Left colon (tissue), 2 donors: ENCODE measurements around the gene DXO. TPM values are rescaled to one million over a fixed set of nuclear protein-coding genes. Genes with fewer than 3 reads are reported as not detected.
A peak's percentile ranks its signal among the peaks of the same experiment; 100 is the strongest.
"Not testable (repeated sequence)": the region's sequence is repeated elsewhere in the genome, so short reads cannot be mapped to it uniquely, and the experiment has no call there.

ENCODE experiments used
- ATAC-seq: fragments of 200-7000 bp; cut with Tn5 transposase; one replicate; pipeline ENCODE4 v1.9.1; 2020; ENCODE audit warnings: mild to moderate bottlenecking, moderate library complexity
- DNase-seq, 2 donors: peaks; one replicate each; pipeline ENCODE4 v3.0.0-alpha.2; 2020
- intact Hi-C, 2 donors: fragments of 100-400 bp; cut with DNase I in 1 of 2; cut with micrococcal nuclease in 1 of 2; formaldehyde crosslinking; loops; one replicate each; pipeline versions ENCODE4 v1.11.2 to v1.14.0; 2022; cut with DNase I, micrococcal nuclease
- long read RNA-seq: library from polyadenylated mRNA; unstranded; transcript quantifications from one replicate; pipeline ENCODE4 v2.0.0, GENCODE V29; 2021
- total RNA-seq, 2 donors: library from RNA; stranded (reverse); fragmentation: NEBNext Ultra II Directional; extraction: Animal tissue kit (Norgen Biotek cat#: 25700); gene quantifications; one replicate each; pipeline ENCODE4 v1.2.1, GENCODE V29; 2021
- donor health status: DM: no; HTN: no; CAD: no.
- donor health status: DM: yes; HTN: yes; CAD: no.

The DXO gene
- 10 to 100 TPM; 14.4 to 15.8 TPM for total RNA-seq
- long read RNA-seq, transcript DXO-201 (7 exons, 1,628 nt): major isoform, 6 of 10 reads
- long read RNA-seq, partial matches to known transcripts: 0 of 10 reads
- long read RNA-seq, other reads (novel, unspliced or antisense): 3 of 10 reads

DNA sequence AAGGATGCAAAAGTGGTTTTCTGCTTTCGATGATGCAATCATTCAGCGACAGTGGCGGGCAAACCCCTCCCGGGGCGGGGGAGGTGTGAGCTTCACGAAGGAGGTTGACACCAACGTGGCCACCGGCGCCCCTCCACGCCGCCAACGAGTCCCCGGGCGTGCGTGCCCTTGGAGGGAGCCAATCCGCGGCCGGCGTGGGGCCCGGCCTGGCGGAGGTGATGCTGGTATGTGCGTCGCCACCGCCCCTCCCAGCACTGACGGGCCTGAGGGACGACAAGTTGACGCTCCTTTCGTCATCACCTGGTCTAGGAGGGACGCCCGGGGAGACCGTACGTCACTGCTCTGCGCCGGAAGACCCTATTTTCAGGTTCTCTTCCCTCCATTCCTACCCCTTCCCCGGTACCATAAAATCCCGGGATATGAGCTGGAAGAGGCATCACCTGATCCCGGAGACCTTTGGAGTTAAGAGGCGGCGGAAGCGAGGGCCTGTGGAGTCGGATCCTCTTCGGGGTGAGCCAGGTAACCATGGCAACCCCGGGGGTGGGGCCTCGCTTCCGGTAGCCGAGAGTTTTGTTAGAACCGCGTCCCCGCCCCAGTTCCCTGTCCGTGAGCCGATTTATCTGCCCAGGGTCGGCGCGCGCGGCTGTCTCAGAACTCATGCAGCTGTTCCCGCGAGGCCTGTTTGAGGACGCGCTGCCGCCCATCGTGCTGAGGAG lies at the start of gene DXO:
DXO (minus strand) TSS at position 146 of the 716 bp plus-strand sequence. CDS start 463 bp downstream, outside the sequence.
- DNase-seq (peak; percentile 97 to 98), ATAC-seq (peak; percentile 93)
- intact Hi-C loops: no loop called here

DNA sequence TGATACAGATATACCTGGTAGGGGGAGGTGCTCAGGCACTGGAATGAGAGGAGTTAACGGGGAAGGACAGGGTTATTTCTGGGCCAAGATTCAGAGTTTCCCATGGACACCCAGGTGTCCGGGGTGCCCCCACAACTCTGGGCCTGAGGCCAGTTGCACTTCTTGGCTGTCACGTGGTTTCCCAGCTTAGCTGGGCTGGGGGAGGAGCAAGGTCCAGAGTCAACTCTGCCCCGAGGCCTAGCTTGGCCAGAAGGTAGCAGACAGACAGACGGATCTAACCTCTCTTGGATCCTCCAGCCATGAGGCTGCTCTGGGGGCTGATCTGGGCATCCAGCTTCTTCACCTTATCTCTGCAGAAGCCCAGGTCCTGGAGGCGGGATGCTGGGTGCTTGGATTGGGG lies 42.6 kb upstream of the DXO start, which contains the start of gene C4B:
C4B (plus strand) TSS at position 249 of the 400 bp plus-strand sequence; CDS start at position 300, 51 bp downstream.
- intact Hi-C loops, ATAC-seq: not testable (repeated sequence)

DNA sequence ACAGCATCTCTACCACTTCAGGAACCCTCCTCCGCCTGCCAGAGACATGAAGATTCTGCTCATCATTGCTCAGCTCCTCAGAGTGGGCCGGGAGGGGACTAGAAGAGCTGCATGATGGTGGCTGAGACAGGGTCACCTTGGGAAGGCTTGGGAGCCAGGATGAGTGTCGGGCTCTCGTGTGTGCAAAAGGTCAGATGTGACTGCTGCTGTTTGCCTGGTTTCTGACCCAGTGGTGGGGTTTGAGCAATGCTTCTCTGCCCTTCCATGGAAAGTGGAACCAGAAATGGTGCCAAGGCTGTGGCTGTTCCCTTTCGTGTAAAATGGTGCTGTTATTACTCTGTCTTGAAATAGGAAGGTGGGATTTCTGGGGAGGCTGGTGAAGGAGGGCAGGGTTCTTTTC lies 41.8 kb upstream of the DXO start:
- DNase-seq, ATAC-seq, intact Hi-C loops: not testable (repeated sequence)

More for the DNA sequence above, 42.6 kb upstream of the DXO start, which contains the start of gene C4B:
- not testable (repeated sequence) for DNase-seq

DNA sequence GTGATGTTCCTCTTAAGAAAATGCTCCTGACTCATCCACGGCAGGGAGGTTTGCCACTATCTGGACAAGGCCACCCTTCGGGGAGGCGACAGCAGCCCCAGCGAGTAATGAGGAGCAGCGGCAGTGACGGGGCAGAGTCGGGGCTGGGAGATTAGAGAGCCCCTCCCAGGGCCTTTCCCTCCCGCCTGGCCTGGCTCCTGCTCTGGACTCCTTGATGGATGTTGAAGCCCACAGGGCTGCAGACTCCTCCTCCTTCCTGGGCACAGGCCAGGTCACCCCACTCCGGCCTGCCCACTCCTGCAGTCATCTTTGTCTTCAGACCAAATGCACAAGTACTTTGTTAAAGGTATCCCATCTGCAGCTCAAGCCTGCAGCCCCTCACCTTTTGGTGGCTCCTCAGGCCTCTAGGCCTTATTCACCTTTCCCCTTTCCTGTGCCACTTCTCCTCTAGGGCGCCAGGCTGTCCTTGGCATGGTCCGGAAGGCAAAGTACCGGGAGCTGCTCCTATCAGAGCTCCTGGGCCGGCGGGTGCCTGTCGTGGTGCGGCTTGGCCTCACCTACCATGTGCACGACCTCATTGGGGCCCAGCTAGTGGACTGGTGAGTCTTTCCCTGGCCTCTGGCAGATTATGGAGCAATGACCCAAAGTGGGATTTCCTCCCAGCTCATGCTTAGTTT lies 41.1 kb upstream of the DXO start:
- DNase-seq, ATAC-seq, intact Hi-C loops: not testable (repeated sequence)

DNA sequence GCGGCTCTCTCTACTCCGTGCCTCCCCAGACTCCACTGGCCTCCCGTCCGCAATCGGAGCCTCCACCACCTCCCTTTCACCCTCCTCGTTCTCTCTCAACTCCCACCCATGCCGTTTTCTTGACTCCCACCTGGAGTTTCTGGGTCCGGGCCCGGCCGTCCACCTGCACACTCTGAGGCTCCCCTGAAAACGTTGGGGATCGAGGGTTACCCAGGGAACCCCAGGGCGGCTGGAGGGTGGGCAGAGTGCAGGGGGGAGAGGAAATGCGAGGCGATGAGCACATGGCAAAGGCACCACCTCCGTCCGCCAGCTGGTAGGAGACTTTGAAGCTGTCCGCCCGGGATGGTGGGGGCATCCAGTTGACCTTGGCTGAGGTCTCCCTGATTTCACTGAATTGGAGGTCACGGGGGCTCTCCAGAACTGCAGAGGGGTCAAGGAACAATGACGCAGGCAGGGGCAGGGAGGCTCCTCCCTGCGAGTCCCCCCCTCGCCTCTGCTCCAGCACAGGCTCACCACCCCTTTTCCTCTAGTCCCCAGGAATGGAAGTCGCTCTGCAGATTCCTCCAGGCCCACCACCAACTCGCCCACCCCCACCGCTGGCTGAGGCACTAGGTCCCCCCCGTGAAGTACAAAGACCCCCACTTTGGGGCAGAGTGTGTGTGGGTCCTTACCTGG lies 39.1 kb upstream of the DXO start:
- DNase-seq, intact Hi-C loops, ATAC-seq: not testable (repeated sequence)

DNA sequence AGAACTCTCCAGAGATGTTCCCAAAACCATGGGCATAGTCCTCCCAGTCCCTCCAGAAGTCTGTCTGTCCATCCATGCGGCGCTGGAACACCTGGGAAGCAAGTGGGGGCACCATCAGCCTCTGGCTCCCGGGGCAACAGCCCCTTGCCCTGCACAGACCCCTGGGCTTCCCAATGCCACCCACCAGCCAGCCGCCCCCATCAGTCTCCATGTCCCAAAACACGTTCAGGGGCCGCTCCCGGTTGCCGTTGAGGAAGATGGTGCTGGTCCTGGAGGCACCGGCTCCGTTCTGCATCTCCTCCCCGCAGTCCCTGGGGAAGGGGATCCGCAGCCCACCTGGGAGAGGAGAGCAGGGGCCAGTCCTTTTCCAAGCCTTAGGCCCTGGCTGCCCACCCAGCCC lies 37.6 kb upstream of the DXO start:
- DNase-seq, ATAC-seq, intact Hi-C loops: not testable (repeated sequence)

DNA sequence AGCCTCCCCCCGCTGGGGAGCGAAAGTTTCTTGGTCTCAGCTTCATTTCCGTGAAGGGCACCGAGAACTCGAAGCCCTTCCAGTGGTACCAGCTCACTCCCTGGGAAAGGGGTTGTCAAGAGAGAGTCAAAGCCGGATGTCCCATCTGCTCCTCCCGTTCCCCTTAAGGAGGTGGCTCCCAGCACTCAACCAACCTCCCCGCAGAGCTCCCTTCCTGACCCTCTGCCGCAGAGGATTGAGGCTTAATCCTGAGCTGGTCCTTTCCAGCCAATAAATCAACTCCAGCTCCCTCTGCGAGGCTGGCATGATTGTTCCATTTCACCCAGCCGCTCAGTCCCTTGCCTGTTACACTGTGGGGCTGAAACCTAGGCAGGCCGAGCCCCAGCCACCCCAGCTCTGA lies 36.7 kb upstream of the DXO start:
- intact Hi-C loops, ATAC-seq, DNase-seq: not testable (repeated sequence)

DNA sequence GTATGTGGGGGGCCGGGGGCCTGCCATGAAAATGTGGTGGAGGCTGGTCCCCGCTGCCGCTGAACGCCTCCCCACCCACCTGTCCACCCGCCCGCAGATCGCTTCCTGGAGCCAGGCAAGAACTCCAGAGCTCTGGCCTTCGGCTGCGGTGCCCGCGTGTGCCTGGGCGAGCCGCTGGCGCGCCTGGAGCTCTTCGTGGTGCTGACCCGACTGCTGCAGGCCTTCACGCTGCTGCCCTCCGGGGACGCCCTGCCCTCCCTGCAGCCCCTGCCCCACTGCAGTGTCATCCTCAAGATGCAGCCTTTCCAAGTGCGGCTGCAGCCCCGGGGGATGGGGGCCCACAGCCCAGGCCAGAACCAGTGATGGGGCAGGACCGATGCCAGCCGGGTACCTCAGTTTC lies 36.1 kb upstream of the DXO start:
- intact Hi-C loops, DNase-seq, ATAC-seq: not testable (repeated sequence)

DNA sequence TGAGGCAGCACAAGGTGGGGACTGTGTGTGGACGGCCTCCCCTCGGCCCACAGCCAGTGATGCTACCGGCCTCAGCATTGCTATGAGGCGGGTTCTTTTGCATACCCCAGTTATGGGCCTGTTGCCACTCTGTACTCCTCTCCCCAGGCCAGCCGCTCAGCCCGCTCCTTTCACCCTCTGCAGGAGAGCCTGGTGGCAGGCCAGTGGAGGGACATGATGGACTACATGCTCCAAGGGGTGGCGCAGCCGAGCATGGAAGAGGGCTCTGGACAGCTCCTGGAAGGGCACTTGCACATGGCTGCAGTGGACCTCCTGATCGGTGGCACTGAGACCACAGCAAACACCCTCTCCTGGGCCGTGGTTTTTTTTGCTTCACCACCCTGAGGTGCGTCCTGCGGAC lies 35.1 kb upstream of the DXO start:
- ATAC-seq, DNase-seq, intact Hi-C loops: not testable (repeated sequence)

DNA sequence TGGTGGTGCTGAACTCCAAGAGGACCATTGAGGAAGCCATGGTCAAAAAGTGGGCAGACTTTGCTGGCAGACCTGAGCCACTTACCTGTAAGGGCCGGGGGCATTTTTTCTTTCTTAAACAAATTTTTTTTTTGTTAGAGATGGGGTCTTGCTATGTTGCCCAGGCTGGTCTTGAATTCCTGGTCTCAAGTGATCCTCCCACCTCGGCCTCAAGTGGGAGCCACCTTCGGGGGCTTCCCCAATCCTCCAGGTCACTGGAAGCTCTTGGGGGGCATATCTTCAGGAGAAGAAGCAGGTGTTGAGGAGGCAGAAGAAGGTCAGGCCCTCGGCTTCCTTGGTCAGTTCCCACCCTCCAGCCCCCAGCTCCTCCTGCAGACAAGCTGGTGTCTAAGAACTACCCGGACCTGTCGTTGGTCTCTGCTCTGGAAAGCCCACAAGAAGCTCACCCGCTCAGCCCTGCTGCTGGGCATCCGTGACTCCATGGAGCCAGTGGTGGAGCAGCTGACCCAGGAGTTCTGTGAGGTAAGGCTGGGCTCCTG lies 34.1 kb upstream of the DXO start:
- DNase-seq, ATAC-seq: not testable (repeated sequence)

DNA sequence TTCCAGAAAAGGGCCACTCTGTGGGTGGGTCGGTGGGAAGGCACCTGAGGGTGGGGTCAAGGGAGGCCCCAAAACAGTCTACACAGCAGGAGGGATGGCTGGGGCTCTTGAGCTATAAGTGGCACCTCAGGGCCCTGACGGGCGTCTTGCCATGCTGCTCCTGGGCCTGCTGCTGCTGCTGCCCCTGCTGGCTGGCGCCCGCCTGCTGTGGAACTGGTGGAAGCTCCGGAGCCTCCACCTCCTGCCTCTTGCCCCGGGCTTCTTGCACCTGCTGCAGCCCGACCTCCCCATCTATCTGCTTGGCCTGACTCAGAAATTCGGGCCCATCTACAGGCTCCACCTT lies 33.6 kb upstream of the DXO start:
- ATAC-seq, intact Hi-C loops, DNase-seq: not testable (repeated sequence)

More for the DNA sequence above, 34.1 kb upstream of the DXO start:
- intact Hi-C loops: not testable (repeated sequence)

DNA sequence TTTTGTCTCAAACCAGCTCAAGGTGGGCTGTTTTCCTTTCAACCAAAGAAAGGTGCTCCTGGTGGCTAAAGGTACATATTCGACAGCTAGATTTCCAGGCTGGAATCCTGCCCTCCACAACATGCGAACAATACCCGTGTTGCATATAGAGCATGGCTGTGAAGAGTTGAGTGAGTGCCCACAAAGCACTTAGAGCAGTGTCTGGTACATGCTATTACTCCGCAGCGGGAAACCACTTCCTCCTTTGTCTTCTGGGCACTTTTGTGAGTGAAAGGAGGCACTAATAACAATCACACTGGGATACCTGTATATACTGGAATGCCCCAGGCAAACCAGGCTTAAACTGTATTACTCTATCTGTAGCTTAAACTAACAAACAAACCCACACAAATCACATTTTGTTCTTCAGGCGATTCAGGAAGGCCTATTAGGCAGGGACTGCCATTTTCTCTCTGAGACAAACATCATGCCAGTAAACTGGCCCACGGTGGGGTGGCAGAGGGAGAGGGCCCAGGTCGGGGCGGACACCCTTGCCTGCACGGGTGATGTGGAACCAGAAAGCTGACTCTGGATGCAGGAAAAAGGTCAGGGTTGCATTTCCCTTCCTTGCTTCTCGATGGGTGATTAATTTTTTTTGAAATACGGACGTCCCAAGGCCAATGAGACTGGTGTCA lies 33.1 kb upstream of the DXO start:
- intact Hi-C loops, ATAC-seq: not testable (repeated sequence)

DNA sequence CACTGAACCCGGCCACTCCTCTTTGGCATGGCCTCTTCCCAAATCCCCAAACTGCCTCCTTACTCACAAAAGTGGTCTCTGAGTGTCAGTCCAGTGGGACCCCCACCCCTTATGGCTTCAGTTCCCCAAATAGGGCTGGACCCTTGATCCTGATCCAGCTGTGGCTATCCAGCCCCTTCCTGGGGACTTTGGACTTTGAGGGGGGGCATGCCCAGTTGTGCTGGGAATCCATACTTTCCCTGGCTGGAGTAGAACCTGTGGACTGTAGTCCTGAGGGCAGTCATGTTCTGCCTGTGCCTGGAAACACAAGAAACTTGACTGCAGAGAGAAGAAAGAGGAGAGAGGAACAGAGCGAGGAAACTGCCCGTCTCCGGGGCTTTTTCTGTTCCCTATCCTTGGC lies 32.5 kb upstream of the DXO start:
- DNase-seq, ATAC-seq, intact Hi-C loops: not testable (repeated sequence)

More for the DNA sequence above, 33.1 kb upstream of the DXO start:
- not testable (repeated sequence) for DNase-seq

DNA sequence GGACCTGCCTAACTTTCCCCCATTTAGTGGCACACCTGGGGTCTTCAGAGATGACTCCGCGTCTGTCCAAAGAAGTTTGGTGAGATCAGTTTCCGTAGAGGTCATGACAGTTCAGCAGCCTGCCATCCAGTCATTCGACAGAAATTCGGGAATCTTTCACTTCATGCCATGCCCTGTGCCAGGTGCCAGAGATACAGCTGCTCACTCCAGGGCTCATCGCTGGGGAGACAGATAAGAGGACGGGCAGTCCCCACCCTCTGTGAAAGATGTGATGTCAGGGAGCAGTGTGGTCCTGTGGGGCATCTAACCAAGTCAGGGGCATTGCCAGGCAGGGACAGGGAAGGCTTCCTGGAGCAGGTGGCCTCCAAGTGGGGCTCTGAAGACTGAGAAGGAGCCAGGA lies 31.4 kb upstream of the DXO start:
- intact Hi-C loops, ATAC-seq, DNase-seq: not testable (repeated sequence)

DNA sequence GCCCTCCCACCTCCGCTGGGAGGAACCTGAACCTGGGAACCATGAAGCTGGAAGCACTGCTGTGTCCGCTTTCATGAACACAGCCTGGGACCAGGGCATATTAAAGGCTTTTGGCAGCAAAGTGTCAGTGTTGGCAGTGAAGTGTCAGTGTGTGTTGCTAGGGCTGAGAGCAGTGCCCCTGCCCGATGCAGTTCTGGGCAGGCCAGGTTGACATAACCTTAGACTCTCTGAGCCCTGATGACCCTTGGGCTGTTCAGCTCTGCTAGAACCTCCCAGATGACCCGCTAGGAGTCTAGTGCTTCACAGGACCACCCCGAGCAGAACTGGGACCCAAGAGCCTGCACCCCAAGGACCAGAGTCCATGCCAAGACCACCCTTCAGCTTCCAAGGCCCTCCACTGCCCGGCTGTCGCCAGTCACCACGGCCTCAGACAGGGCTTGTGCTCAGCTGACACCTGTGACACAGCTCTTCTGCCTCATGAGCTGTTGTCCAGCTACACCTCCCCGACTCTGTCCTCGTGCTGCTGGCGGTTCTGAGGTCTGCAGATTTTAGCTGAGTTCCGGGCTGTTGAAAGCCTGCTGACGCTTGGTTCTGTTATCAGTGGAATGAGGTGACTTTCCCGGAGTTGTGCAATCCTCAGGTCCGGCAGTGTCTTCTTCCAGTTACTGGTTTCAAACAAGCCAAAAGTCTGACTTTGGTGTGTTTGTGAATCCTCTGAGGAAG lies 30.8 kb upstream of the DXO start:
- intact Hi-C loops, ATAC-seq, DNase-seq: not testable (repeated sequence)

DNA sequence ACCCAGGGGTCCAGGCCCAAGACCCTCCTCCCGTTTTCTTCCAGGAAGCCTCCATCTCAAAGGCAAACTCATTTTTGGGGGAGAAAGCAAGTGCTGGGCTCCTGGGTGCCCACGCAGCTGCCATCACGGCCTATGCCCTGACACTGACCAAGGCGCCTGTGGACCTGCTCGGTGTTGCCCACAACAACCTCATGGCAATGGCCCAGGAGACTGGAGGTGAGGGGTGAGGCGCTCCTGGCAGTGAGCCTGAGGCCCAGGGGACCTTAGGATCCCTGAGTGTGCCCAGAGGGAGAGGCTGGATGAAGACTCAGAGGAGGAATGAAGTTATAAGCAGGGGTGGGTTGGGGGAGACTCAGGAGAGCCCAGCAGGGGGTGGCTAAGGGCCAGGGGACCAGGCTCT lies 24.4 kb upstream of the DXO start:
- DNase-seq, intact Hi-C loops, ATAC-seq: not testable (repeated sequence)

DNA sequence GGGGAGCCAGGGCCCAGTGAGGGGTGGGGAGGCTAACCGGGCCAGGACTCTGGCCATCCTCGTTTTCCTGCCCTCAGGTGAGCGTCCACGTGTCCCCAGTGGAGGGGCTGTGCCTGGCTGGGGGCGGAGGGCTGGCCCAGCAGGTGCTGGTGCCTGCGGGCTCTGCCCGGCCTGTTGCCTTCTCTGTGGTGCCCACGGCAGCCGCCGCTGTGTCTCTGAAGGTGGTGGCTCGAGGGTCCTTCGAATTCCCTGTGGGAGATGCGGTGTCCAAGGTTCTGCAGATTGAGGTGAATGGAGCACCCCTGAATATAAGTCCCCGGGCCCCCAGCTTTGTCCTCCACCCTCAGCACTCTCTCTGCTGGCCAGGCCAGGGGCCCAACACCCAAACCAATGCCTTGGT lies 22.5 kb upstream of the DXO start:
- ATAC-seq, DNase-seq, intact Hi-C loops: not testable (repeated sequence)
